HL-60 (cell line): Measurements from ENCODE around the gene NMT1.

Source experiments
- CTCF ChIP-seq: IDR thresholded peaks from one replicate; pipeline ENCODE4 v1.5.1; 2011; ENCODE audit warnings: low read length, control low read depth, inconsistent platforms; ENCODE audit not compliant: insufficient read depth
- GABPA ChIP-seq: IDR thresholded peaks from 2 replicates; pipeline ENCODE4 v1.6.1; 2012; ENCODE audit warnings: low read depth
- POLR2AphosphoS5 ChIP-seq: IDR thresholded peaks from 2 replicates; pipeline ENCODE4 v1.6.1; 2012; ENCODE audit warnings: low read depth
- REST ChIP-seq: IDR thresholded peaks from 2 replicates; pipeline ENCODE4 v1.6.1; 2012; ENCODE audit warnings: low read depth; ENCODE audit not compliant: insufficient replicate concordance
- SPI1 ChIP-seq: IDR thresholded peaks from 2 replicates; pipeline ENCODE4 v1.6.1; 2012; ENCODE audit warnings: low read depth, mild to moderate bottlenecking, borderline replicate concordance

- TF ChIP-seq CTCF: no peak
- no peak for TF ChIP-seq POLR2AphosphoS5
- no peak for TF ChIP-seq REST
- no peak for TF ChIP-seq GABPA
- no peak for TF ChIP-seq SPI1
These were observed 57.6 kb downstream of the NMT1 start for GRCh38 chr17:45118691-45119090.
